OCI-LY7 (cell line): Measurements from ENCODE around the gene PSD2. TPM values are rescaled to one million over a fixed set of nuclear protein-coding genes. Genes with fewer than 3 reads are reported as not detected.
A peak's percentile ranks its signal among the peaks of the same experiment; 100 is the strongest.

ENCODE experiments used
- BruUV-seq: library from RNA; stranded (reverse); fragments of 400-500 nt; replicated peaks from 2 replicates; lab custom pipeline; 2021; lab: Mats Ljungman, UMichigan
- CTCF ChIA-PET: fragments of 300-600 bp; sonication (Branson Sonifier 250); formaldehyde crosslinking; loops from one replicate; lab custom pipeline; 2022; ENCODE audit warnings: antibody characterized with exemption; ENCODE audit not compliant: unreplicated experiment; lab: Charles Lee
- POLR2A ChIA-PET: fragments of 300-600 bp; sonication (Branson Sonifier 250); formaldehyde crosslinking; loops from one replicate; lab custom pipeline; 2022; ENCODE audit warnings: antibody characterized with exemption; lab: Charles Lee
- DNase-seq: peaks from one replicate; pipeline ENCODE4 v3.0.0-alpha.2; 2015; ENCODE audit warnings: low spot score
- H2AFZ ChIP-seq: fragments of 200-600 bp; sonication (generic), shearing (Covaris generic); 2 replicates; pipeline ENCODE4 v1.6.1; 2014; ENCODE audit warnings: mild to moderate bottlenecking, antibody characterized with exemption, low read length, moderate library complexity
- H3K27ac ChIP-seq: fragments of 200-600 bp; sonication (generic); 2 replicates; pipeline ENCODE4 v1.5.1; 2014; ENCODE audit warnings: mixed run types, low read depth, mild to moderate bottlenecking, moderate library complexity, low read length, inconsistent platforms; ENCODE audit not compliant: poor library complexity, severe bottlenecking
- H3K36me3 ChIP-seq: fragments of 200-600 bp; sonication (generic); 2 replicates; pipeline ENCODE4 v1.6.1; 2014; ENCODE audit warnings: mild to moderate bottlenecking, antibody characterized with exemption, low read length, moderate library complexity, mixed read lengths; ENCODE audit not compliant: insufficient read depth
- H3K4me1 ChIP-seq: fragments of 200-600 bp; sonication (generic); 2 replicates; pipeline ENCODE4 v1.5.1; 2014; ENCODE audit warnings: mild to moderate bottlenecking, low read length; ENCODE audit not compliant: insufficient read depth, poor library complexity, severe bottlenecking
- H3K4me2 ChIP-seq: fragments of 200-600 bp; sonication (generic); 2 replicates; pipeline ENCODE4 v1.6.1; 2014; ENCODE audit warnings: mild to moderate bottlenecking, low read length
- H3K4me3 ChIP-seq: fragments of 200-600 bp; sonication (generic); 2 replicates; pipeline ENCODE4 v1.5.1; 2014; ENCODE audit warnings: mild to moderate bottlenecking, low read depth, low read length; ENCODE audit not compliant: poor library complexity, severe bottlenecking
- H3K79me2 ChIP-seq: fragments of 200-600 bp; sonication (generic); 2 replicates; pipeline ENCODE4 v1.6.1; 2016; ENCODE audit warnings: low read depth, mild to moderate bottlenecking, low read length, moderate library complexity, mixed read lengths; ENCODE audit not compliant: insufficient read depth
- H3K9me2 ChIP-seq: fragments of 200-600 bp; sonication (generic); 2 replicates; pipeline ENCODE4 v1.6.1; 2016; ENCODE audit warnings: mild to moderate bottlenecking, low read length, mixed read lengths; ENCODE audit not compliant: insufficient read depth
- H3K9me3 ChIP-seq: fragments of 200-600 bp; sonication (generic); 2 replicates; pipeline ENCODE4 v1.6.1; 2014; ENCODE audit warnings: mild to moderate bottlenecking, mixed run types, low read length, mixed read lengths
- H4K20me1 ChIP-seq: fragments of 200-600 bp; sonication (generic); 2 replicates; pipeline ENCODE4 v1.6.1; 2014; ENCODE audit warnings: mild to moderate bottlenecking, antibody characterized with exemption, low read length, moderate library complexity, mixed read lengths; ENCODE audit not compliant: insufficient read depth
- EZH2phosphoT487 ChIP-seq: fragments of 200-600 bp; sonication (generic); IDR thresholded peaks from 2 replicates; pipeline ENCODE4 v1.6.1; 2018; ENCODE audit warnings: low read depth, borderline replicate concordance, mild to moderate bottlenecking, mixed run types, antibody characterized with exemption, low read length, moderate library complexity, mixed read lengths
- intact Hi-C: fragments of 100-400 bp; cut with micrococcal nuclease; formaldehyde crosslinking; loops from one replicate; pipeline ENCODE4 v1.10.0; 2022; ENCODE audit not compliant: unreplicated experiment
- total RNA-seq, 2 experiments: library from RNA; depleted of rRNA in 1 of 2; stranded (reverse); fragments of >200 nt in 1 of 2; shearing (Covaris generic) in 1 of 2; gene quantifications; 2 replicates each; pipeline ENCODE4 v1.2.3, GENCODE V29; 2014 to 2022
- TF ChIP-seq, protein P1 (sequence below): fragments of 200-600 bp; sonication (generic); conservative IDR thresholded peaks from 2 replicates; pipeline ENCODE4 v1.5.1; 2014; ENCODE audit warnings: mild to moderate bottlenecking, antibody characterized with exemption, low read length, moderate library complexity, mixed read lengths

Gene PSD2
- total RNA-seq, 2 experiments from 2014 or later: 0.11 to 0.13 TPM

- Histone ChIP-seq H3K36me3 (no peaks in the 10 kb centered on the region), H4K20me1 (no peaks in the 10 kb centered on the region), H3K4me1 (no peaks in the 10 kb centered on the region), H3K27ac (no peak overlapping the region), H3K79me2 (no peaks in the 10 kb centered on the region), H3K9me3 (no peaks in the 10 kb centered on the region), H3K4me2 (peak overlapping the region; percentile 70), H3K9me2 (no peaks in the 10 kb centered on the region), H2AFZ (no peak overlapping the region), H3K4me3 (peak overlapping the region; percentile 68)
- TF ChIP-seq, protein P1, sequence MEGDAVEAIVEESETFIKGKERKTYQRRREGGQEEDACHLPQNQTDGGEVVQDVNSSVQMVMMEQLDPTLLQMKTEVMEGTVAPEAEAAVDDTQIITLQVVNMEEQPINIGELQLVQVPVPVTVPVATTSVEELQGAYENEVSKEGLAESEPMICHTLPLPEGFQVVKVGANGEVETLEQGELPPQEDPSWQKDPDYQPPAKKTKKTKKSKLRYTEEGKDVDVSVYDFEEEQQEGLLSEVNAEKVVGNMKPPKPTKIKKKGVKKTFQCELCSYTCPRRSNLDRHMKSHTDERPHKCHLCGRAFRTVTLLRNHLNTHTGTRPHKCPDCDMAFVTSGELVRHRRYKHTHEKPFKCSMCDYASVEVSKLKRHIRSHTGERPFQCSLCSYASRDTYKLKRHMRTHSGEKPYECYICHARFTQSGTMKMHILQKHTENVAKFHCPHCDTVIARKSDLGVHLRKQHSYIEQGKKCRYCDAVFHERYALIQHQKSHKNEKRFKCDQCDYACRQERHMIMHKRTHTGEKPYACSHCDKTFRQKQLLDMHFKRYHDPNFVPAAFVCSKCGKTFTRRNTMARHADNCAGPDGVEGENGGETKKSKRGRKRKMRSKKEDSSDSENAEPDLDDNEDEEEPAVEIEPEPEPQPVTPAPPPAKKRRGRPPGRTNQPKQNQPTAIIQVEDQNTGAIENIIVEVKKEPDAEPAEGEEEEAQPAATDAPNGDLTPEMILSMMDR: no peak
- no peak for TF ChIP-seq EZH2phosphoT487
- CTCF ChIA-PET: no interaction called here
- BruUV-seq: no TSS peak
- intact Hi-C loops: no loop called here
- DNase-seq: no peak
- POLR2A ChIA-PET: no interaction called here
These were observed 53.0 kb downstream of the PSD2 start for GRCh38 chr5:139848508-139849100.

DNA sequence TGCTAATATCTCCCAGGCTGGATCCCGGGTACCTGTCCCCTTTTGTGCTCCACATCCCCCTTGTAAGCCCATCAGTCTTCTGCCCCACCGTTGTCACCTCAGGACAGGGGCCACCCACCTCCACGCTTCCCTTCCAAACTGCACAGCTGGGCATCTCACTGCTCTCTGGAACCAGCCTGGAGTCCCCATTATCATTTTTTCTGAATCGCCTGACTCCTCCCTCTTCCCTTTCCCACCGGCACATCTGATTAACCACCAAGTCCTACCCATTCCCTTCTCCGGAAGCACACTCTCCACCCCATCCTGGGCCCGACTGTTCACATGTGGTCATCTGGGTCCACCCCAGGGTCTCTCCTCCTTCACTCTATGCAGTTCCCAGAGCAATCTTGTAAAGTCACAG, 53.9 kb downstream of the PSD2 start:
- no peak for TF ChIP-seq EZH2phosphoT487
- TF ChIP-seq, protein P1: no peak
- no peaks in the 10 kb centered on the region for H3K4me1 ChIP-seq
- no peaks in the 10 kb centered on the region for H4K20me1 ChIP-seq
- ChIA-PET CTCF (no interaction called here), POLR2A (no interaction called here)
- H3K27ac ChIP-seq: no peak overlapping the region
- no peaks in the 10 kb centered on the region for H3K9me2 ChIP-seq
- no peak overlapping the region for H2AFZ ChIP-seq
- H3K4me2 ChIP-seq: no peak overlapping the region
- DNase-seq: no peak
- no peaks in the 10 kb centered on the region for H3K79me2 ChIP-seq
- no peaks in the 10 kb centered on the region for H3K9me3 ChIP-seq
- H3K36me3 ChIP-seq: no peaks in the 10 kb centered on the region
- intact Hi-C loops: no loop called here
- no peak overlapping the region for H3K4me3 ChIP-seq
- BruUV-seq: no TSS peak

DNA sequence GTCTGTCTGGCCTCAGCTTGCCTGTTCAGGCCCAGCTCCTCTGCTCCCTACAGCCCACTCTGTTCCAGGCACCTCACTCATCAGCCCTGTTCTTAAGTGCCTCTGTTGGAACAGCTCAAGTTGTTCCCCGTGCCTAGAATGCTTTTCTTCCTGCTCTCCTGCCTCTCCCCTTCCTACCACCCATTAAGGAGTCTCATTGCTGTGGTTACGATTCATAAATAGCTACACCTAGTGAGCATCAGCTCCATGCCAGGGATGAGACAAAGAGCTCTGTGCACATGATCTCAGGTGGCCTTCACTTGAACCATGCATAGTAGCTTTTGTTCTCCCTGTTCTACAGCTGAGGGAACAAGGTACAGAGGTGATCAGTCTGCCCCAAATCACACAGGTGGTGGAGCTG, 54.3 kb downstream of the PSD2 start:
- no peak overlapping the region for H3K27ac ChIP-seq
- ChIA-PET POLR2A (no interaction called here), CTCF (no interaction called here)
- H3K4me3 ChIP-seq: no peak overlapping the region
- TF ChIP-seq, protein P1: no peak
- TF ChIP-seq EZH2phosphoT487: no peak
- H3K4me2 ChIP-seq: no peak overlapping the region
- intact Hi-C loops: no loop called here
- no peaks in the 10 kb centered on the region for H3K9me2 ChIP-seq
- BruUV-seq: no TSS peak
- no peaks in the 10 kb centered on the region for H3K4me1 ChIP-seq
- no peak for DNase-seq
- no peaks in the 10 kb centered on the region for H4K20me1 ChIP-seq
- H3K9me3 ChIP-seq: no peaks in the 10 kb centered on the region
- H2AFZ ChIP-seq: no peak overlapping the region
- H3K79me2 ChIP-seq: no peaks in the 10 kb centered on the region
- H3K36me3 ChIP-seq: no peaks in the 10 kb centered on the region
